ENCODE results near the gene ZNF654.

DNA sequence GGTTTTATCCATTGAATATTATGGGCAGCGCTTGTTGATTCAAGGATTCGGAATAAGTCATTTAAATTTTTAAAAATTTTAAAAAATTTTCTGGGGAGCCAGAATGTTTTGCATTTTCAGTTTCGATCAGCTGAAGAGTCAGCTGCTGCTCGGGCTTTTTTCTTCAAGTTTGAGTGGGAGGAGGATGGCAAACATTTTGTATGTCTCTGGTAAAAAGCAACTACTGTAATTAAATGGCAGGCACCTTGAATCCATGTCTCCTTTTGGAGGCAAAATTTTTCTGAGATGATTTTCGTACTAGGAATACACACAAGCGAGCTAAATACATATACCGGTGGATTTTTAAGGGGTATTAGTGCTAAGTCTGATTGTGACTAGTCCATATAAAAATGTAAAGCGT is 91.3 kb downstream of the ZNF654 start:
- TF ChIP-seq EZH2 (IDR thresholded peaks at IDR 0.05; ENCODE audit: insufficient read depth, poor library complexity, severe bottlenecking) (no peak), EZH2phosphoT487 (IDR thresholded peaks at IDR 0.05; ENCODE audit: insufficient read depth, low read depth) (no peak)

Data from GM23248 (cell line).